ENCODE results near the gene POLE3. TPM values are rescaled to one million over a fixed set of nuclear protein-coding genes. Genes with fewer than 3 reads are reported as not detected.

POLE3 gene
- total RNA-seq, 2 donors from 2014 or later, result 42.7 to 61.9 TPM

- Histone ChIP-seq H3K4me1 (replicated peaks) (no peaks in the 10 kb centered on the region), H3K36me3 (no peaks in the 10 kb centered on the region), H3K4me3 (no peak overlapping the region), H3K27me3 (replicated peaks; ENCODE audit: insufficient read depth) (no peaks in the 10 kb centered on the region), H3K9me3 (no peaks in the 10 kb centered on the region), H3K27ac (no peak overlapping the region)
- 97% methylated on average over 3 of the region's 3 CpGs for WGBS
- TF ChIP-seq POLR2AphosphoS5 (IDR thresholded peaks at IDR 0.05) (no peak), CTCF (IDR thresholded peaks at IDR 0.05) (no peak), POLR2A (IDR thresholded peaks at IDR 0.05) (no peak)
- intact Hi-C loops (cut with DNase I), result no loop called here
- DNase-seq (ENCODE audit: low spot score), result no peak
These were observed 13.3 kb downstream of the POLE3 start for GRCh38 chr9:113397203-113397631.

- no peak overlapping the region for H3K27ac ChIP-seq
- intact Hi-C loops (cut with DNase I), result no loop called here
These were observed 15.2 kb downstream of the POLE3 start for GRCh38 chr9:113395000-113395861.

GRCh38 chr9:113393281-113393680 lies 17.2 kb downstream of the POLE3 start:
- WGBS, result 93% methylated on average over 7 of the region's 7 CpGs
- H3K4me1 ChIP-seq (replicated peaks), result no peaks in the 10 kb centered on the region
- H3K36me3 ChIP-seq, result peaks cover 5 to 20% of the 10 kb centered on the region in 2 donors
- no peak overlapping the region for H3K4me3 ChIP-seq
- H3K27me3 ChIP-seq (replicated peaks; ENCODE audit: insufficient read depth), result no peaks in the 10 kb centered on the region
- no peaks in the 10 kb centered on the region for H3K9me3 ChIP-seq
- no peak for DNase-seq (ENCODE audit: low spot score)
- intact Hi-C loops (cut with DNase I), result no loop called here
- TF ChIP-seq CTCF (IDR thresholded peaks at IDR 0.05) (no peak), POLR2A (IDR thresholded peaks at IDR 0.05) (no peak), POLR2AphosphoS5 (IDR thresholded peaks at IDR 0.05) (no peak)
- no peak overlapping the region for H3K27ac ChIP-seq

More at GRCh38 chr9:113395000-113395861, 15.2 kb downstream of the POLE3 start:
- no peak for DNase-seq (ENCODE audit: low spot score)
- Histone ChIP-seq H3K4me3 (no peak overlapping the region), H3K9me3 (no peaks in the 10 kb centered on the region), H3K4me1 (replicated peaks) (no peaks in the 10 kb centered on the region), H3K36me3 (peaks cover 5 to 11% of the 10 kb centered on the region in 2 donors), H3K27me3 (replicated peaks; ENCODE audit: insufficient read depth) (no peaks in the 10 kb centered on the region)
- TF ChIP-seq CTCF (IDR thresholded peaks at IDR 0.05) (no peak), POLR2A (IDR thresholded peaks at IDR 0.05) (no peak), POLR2AphosphoS5 (IDR thresholded peaks at IDR 0.05) (no peak)
- WGBS, result 97% methylated on average over 9 of the region's 9 CpGs

GRCh38 chr9:113391917-113392316 lies 18.6 kb downstream of the POLE3 start:
- intact Hi-C loops (cut with DNase I), result no loop called here

More at GRCh38 chr9:113391917-113392316, 18.6 kb downstream of the POLE3 start:
- 90% methylated on average over 7 of the region's 7 CpGs for WGBS
- Histone ChIP-seq H3K36me3 (peaks cover 5 to 21% of the 10 kb centered on the region in 2 donors), H3K4me1 (replicated peaks) (no peaks in the 10 kb centered on the region), H3K9me3 (no peaks in the 10 kb centered on the region), H3K27me3 (replicated peaks; ENCODE audit: insufficient read depth) (no peaks in the 10 kb centered on the region), H3K4me3 (no peak overlapping the region), H3K27ac (no peak overlapping the region)
- no peak for TF ChIP-seq POLR2AphosphoS5 (IDR thresholded peaks at IDR 0.05)
- no peak for TF ChIP-seq CTCF (IDR thresholded peaks at IDR 0.05)
- TF ChIP-seq POLR2A (IDR thresholded peaks at IDR 0.05), result no peak
- no peak for DNase-seq (ENCODE audit: low spot score)
